HG03280 (cell line): ENCODE data around the gene ACTN4.

ENCODE experiments used
- ATAC-seq: cut with Tn5 transposase; IDR thresholded peaks from one replicate; pipeline ENCODE4 v1.9.1; 2021; ENCODE audit warnings: mild to moderate bottlenecking, moderate library complexity; ENCODE audit not compliant: unreplicated experiment

ACTN4 gene

DNA sequence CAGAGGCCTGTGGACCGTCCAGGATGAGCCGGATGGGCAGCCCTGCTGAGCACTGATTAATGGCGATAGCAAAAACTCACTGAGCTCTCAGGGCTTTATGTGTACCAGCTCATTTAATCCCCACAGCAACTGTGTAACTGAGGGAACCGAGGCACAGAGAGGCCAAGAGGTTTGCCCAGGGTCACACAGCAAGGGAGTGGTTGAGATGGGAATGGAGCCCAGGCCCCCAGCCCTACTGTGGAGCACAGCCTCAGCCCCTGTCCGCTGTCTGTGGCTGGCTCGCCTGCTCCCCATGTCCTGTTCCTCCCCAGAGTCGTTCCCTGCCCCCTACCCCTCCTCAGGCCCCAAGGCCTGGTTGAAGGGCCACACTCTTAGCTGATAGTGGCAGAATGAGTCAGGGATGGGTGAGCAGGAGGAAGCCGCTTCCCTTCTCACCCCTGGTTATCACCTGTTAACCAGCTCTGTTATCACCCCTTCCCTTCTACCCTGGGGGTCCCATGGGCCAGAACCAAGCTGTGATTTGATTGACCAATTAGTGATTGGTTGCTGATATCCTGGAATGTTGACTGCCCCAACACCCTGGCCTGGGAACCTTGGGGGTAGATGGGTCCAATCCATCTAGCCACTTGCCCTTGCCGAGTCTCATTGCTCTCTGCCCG, 75.6 kb downstream of the ACTN4 start:
- no peak for ATAC-seq

DNA sequence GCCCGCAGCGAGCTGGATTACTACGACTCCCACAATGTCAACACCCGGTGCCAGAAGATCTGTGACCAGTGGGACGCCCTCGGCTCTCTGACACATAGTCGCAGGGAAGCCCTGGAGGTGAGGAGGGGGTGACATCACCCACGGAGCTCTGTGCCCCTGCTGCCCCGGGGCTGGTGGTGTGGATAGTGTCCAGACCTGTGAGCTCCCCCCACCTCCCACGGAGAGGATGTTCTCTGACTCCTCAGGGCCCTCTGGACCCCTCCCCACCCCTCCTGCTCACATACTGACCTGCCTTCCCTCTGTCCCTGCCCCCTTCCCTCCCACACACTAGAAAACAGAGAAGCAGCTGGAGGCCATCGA, 76.1 kb downstream of the ACTN4 start:
- ATAC-seq = no peak

DNA sequence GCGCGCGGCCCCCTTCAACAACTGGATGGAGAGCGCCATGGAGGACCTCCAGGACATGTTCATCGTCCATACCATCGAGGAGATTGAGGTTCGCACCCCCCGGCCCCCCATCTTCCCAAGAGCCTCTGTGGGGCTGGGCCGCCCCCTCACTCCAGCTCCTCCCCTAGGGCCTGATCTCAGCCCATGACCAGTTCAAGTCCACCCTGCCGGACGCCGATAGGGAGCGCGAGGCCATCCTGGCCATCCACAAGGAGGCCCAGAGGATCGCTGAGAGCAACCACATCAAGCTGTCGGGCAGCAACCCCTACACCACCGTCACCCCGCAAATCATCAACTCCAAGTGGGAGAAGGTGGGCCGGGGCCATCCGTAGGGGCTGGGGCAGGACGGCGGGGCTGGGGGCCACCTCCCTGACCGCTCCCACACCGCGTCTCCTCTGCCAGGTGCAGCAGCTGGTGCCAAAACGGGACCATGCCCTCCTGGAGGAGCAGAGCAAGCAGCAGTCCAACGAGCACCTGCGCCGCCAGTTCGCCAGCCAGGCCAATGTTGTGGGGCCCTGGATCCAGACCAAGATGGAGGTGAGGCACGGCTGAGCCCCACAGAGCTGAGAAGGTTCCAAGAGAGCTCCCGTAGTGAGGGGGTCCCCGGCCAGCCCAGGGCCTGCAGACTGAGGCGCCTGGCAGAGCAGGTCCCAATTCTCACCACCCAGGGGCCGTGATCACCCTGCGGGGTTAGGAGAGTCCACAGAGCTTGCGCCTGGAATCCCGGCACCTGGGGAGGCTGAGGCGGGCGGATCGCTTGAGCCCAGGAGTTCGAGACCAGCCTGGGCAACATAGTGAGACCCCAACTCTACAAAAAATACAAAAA, 76.8 kb downstream of the ACTN4 start:
- no peak for ATAC-seq

DNA sequence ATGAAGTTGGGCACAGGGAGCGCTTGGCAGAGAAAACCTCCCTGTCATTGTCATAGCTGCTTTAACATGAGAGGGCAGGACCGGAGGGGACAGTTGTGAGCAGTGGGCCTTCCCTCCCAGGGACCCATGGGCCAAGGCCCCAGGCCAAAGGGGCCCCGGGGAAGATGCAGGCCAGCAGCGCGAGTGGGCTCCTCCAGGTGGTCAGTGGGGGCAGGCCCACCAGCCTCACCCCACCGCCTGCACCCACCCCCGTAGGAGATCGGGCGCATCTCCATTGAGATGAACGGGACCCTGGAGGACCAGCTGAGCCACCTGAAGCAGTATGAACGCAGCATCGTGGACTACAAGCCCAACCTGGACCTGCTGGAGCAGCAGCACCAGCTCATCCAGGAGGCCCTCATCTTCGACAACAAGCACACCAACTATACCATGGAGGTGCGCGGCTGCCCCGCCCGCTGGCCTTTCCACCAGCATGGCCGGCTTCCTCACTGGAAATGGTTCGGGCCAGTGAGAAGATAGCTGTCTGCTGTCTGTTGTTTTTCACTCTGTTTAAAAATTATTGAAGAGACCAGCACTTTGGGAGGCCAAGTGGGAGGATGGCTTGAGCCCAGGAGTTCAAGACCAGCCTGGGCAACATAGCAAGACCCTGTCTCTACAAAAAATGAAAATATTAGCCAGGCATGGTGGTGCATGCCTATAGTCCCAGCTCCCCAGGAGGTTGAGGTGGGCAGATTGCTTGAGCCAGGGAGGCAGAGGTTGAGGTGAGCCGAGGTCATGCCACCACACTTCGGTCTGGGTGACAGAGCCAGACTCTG, 78.2 kb downstream of the ACTN4 start:
- ATAC-seq = no peak

DNA sequence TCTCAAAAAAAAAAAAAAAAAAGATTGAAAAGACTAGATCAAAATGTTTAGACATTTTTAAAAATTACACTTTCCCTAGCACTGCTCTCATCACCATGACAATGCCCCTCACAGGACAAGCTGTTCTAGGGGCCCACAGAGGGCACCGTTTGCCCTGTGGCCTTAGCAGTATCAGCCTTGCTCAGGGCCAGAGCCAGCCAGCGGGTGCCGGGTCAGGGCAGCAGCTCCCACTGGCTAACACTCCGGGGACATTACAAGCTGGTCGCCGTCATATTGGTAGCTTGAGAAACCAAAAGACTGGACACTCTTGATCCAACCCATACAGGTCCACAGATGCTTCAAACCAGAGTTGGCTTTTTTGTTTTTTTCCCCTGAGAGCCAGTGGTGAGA, 78.8 kb downstream of the ACTN4 start:
- no peak for ATAC-seq

DNA sequence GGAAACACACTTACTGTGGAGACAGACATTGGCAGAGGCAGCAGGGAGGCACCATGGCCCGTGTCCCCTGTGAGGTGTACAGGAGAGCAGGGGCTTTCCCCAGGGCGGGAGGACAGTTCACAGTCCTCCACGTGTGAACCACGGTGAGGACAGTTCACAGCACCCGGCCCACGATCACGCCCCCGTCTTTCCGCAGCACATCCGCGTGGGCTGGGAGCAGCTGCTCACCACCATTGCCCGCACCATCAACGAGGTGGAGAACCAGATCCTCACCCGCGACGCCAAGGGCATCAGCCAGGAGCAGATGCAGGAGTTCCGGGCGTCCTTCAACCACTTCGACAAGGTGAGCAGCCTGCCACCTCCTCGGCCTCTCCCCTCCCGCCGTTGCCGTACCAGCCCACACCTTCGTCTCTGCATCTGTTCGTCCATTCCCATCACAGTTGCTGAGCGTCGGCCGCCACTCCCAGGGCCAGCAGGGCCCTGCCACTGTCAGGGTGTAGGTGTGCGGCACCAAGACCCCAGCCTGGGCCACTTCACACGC, 79.4 kb downstream of the ACTN4 start:
- ATAC-seq = no peak

DNA sequence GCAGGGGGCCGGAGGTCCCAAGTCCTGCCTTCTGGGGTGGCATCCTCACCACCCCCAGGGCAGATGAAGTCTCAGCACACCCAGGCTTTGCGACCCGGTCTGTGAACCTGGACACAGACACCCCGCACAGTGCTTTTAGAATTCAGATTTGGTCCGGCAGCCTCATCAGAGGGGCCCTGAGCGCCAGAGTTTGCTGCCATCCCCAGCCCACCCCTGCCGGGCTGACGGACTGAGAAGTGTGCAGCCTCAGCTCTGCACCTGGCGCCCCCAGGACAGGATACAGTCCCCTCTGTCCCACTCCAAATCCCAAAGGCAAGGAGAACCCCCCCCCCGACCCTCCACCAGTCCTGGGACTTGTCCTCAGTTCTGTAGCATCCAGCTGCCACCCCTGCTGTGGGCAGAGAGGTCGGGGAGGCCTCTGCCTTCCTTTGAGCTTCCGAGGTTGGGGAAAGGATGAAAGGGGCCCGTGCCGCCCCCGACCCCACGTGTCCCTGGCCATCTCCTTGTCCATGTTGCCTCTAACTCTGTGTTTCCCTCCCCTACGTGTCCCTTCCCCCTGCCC, 79.9 kb downstream of the ACTN4 start:
- no peak for ATAC-seq

DNA sequence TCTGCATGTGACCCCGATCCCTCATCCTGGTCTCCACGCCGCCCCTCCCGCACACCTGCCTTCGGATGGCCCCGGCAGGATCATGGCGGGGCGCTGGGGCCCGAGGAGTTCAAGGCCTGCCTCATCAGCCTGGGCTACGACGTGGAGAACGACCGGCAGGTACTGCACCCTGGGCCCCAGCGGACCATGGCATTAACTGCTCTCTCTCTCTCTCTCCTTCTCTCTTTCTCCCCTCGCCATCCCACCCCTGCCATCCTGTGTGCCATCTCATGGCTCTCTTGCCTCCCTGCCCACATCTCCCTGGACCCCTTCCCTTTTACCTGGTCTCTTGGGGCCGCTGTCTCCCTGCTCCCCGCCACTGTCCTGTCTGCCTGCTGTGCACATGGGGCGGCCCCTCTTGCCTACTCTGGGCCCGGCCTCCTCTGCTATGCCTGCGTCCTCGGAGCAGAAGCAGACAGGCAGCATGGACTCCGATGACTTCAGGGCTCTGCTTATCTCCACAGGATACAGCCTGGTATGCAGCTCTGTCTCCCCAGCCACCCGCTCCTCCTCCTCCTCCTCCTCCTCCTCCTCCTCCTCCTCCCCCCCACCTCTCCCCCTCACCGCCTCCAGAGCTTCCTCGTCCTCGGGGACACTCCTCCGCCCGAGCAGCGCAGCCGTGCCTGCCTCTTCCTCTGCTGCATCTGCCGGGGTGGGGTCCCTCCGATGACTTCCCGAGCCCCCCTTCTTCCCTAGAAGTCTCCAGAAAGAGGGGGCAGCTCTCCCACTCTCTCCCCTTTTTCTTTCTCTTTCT, 80.6 kb downstream of the ACTN4 start:
- no peak for ATAC-seq

DNA sequence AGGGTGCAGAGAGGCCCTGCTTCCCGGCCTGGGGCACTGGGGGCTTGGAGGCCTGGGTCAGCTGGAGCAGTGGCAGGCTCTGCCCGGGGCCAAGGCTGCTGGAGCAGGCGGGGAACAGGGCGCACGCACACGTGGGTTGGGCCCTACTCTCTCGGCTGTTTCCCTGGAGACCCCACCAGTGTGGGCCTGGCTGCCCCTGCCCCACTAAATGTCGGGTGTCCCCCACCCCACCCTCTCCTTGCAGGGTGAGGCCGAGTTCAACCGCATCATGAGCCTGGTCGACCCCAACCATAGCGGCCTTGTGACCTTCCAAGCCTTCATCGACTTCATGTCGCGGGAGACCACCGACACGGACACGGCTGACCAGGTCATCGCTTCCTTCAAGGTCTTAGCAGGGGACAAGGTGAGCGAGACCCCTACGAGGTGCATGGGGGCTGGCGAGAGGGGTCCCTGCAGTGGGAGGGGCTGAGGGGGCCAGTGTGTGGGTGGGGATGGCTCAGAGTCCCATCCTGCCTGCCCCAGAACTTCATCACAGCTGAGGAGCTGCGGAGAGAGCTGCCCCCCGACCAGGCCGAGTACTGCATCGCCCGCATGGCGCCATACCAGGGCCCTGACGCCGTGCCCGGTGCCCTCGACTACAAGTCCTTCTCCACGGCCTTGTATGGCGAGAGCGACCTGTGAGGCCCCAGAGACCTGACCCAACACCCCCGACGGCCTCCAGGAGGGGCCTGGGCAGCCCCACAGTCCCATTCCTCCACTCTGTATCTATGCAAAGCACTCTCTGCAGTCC, 81.5 kb downstream of the ACTN4 start:
- no peak for ATAC-seq

DNA sequence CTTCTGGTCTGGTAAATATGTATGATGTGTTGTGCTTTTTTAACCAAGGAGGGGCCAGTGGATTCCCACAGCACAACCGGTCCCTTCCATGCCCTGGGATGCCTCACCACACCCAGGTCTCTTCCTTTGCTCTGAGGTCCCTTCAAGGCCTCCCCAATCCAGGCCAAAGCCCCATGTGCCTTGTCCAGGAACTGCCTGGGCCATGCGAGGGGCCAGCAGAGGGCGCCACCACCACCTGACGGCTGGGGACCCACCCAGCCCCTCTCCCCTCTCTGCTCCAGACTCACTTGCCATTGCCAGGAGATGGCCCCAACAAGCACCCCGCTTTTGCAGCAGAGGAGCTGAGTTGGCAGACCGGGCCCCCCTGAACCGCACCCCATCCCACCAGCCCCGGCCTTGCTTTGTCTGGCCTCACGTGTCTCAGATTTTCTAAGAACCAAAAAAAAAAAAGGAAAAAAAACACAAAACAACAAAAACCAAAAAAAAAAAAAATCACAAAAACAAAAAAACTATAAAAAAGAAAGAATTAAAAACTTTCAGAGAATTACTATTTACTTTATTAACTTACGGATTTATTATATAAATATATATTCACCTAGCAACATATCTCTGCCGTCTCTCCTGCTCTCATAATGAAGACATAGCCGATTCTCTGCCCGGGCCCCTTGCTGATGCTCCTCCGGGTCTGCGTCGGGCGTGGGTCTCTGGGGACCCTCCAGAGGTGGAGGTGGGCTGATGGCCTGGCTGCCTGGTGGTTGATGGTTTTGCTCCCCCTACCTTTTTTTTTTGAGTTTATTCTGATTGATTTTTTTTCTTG, 82.4 kb downstream of the ACTN4 start:
- no peak for ATAC-seq

DNA sequence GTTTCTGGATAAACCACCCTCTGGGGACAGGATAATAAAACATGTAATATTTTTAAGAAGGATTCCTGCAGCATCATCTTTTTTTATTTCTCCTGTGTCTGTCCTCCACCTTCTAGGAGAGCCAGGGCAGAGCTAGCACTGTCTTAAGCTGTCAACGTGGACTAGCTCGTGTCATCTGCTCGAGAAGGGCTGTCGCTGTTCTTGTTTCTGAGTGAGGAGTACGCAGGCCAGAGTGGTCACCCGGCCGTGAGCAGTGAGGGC, 83.0 kb downstream of the ACTN4 start:
- no peak for ATAC-seq

DNA sequence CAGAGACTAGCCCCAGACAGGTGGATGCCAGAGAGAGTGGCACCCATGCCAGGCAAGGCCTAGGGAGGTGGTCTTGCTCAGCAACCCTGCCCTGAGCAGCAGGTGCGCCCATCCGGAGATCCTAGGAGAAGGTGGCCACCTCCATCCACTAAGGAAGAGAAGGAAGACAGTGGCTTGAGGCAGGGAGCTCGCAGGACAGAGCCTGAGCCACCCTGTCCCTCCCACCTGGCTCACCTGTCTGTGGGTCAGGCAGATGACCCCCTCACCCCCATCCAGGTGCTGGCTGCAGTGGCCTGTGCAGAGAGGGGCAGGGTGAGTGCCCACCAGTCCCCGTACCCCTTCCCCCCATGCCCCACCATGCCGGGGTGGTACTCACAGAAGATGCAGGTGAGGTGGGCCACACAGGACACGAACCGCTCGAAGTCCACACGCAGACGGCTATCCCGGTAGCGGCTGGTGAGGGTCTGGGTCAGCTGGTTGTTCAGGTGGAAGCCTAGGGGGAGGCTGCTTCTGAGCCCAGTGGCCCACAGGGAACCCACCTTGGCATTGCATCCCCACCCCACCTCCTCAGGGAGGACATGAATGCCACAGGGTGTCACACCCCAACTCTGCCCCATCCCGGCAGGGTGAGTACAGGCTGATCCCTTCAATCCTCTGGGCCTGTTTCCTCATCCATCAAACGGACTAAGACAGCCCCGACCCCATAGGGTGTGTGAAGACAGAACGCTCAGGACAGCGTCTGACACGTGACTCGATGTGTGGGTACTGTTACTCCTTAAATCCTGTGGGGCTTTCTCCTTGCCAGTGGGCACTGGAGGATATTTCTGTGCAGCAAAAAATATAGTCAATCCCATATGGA, 83.5 kb downstream of the ACTN4 start:
- ATAC-seq = no peak

DNA sequence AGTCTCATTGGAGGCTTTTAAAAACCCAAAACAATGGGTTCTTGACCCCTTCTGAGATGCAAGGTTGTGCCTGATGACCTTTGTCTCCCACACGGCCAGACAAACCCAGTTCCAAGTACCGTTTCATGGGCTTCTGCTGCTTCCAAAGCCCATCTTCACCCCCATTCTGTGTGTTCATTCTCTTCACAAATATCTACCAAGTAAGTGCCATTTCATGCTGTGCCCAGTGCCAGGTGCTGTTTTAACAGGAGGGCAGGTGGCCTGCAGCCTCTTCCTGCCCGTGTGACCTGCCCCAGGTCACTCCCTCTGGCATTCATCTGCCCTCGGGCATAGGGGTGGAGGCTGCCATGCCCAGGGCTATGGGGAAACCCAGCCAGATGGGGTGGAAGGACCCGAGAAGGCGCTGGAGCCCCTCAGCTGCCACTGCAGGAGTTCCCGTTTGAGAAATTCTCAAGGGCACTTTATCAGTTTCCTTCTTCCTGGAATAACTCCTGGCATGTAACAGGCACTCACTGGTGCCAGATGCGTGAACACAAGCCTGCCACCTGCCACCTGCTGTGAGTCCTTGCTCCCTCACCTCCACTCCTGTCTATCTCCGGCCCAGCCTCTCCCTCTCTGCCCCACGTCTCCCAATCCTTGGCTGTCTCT, 84.3 kb downstream of the ACTN4 start:
- no peak for ATAC-seq

DNA sequence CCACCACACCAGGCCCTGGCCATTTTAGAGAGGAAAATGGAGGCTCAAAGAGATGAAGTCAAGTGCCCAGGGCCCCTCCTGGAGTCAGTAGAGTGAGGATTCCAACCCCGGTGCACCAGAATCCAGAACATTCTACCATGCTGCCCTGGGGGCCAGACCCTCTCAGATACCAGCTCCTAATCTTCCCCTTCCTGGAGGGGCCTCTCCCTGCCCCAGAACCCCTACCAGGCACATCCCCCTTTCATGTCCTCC, 85.7 kb downstream of the ACTN4 start:
- ATAC-seq = no peak

DNA sequence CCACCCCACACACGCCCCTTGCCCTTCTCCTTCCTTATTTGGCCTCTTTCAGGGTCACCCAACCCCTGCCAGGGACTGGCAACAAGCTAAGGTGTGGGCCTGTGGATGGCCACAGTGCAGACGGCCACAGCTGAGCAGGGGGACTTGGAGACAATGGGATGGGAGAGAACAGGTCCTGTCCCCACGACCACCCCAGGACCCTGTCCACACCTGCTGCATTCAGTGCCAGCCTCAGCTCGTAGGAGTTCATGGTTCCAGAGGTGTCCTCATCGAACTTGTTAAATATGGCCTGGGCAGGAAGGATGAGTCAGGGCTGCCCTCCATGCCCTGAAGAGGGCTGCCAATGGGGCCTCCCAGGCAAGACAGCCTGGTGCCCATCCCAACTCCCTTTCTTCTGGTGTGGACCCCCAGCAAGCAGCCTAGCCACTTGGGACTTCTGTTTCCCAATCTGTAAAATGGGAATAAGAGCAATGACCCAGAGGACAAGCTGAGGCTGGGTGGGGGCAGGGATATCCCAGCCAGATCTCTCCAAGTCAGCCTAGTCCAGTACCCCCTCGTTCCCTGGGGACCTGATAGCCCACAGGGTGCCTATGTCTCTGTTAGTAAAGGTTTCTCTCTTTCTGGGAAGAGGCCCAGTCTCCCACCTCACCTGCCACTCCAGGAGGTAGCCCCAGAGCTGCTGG, 86.2 kb downstream of the ACTN4 start:
- ATAC-seq = no peak

DNA sequence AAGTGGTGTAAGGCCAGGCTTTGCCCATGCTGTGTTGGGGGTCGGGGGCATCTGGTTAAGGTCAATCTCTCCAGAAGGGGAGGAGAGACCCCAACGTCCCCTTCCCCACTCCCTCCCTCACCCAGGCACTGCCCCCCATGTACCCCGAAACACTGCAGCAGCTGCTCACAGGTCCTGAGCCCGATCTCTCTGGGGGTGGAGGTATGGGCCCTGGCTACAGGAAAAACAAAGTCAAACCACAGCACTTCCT, 86.7 kb downstream of the ACTN4 start:
- peak; percentile 37 for ATAC-seq

DNA sequence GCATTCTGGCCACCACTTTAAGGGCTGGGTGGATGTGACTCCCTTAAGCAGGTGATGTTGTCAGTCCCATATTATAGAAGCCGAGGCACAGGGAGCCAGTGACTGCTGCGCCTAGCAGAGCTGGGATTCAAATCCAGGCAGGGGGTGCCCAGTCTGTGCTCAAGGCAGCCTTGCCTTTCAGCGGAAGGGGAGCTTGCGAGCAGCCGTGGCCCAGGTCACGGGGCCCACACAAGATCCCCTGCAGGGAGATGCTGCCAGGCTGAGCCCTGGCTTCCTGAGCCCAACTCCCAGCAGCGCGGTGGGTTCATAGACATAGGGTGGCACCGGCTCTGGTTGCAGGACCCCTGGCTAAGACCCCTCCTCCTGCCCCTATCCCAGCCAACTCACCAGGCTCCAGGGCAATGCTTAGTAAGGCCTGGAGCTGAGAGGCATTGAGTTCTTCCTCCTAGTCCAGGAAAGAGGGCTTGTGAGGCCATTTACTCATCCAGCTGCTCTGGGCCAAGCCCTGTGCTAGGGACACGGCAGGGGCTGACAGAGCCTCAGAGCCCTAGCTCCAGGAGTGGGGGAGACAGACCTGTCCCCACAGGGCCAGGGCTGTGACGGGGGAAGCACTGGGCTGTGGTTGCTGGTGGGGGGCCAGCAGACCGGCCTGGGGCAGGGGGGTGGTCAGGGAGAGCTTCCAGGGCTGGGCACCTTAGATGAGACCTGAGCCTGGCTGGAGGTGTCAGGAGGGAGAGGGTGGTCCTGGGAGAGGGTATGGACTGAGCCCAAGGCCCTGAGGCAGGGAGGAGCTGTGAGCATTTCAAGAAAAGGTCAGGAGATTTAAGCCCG, 87.2 kb downstream of the ACTN4 start:
- peak; percentile 15 for ATAC-seq
